Measurements from ENCODE around the gene RPL35. TPM values are rescaled to one million over a fixed set of nuclear protein-coding genes. Genes with fewer than 3 reads are reported as not detected.
"Not testable (repeated sequence)": the region's sequence is repeated elsewhere in the genome, so short reads cannot be mapped to it uniquely, and the experiment has no call there.

RPL35 gene
- total and polyA plus RNA-seq, 3 experiments from 2014 or later, result 1,829 to 2,058 (median 2,023) TPM

DNA sequence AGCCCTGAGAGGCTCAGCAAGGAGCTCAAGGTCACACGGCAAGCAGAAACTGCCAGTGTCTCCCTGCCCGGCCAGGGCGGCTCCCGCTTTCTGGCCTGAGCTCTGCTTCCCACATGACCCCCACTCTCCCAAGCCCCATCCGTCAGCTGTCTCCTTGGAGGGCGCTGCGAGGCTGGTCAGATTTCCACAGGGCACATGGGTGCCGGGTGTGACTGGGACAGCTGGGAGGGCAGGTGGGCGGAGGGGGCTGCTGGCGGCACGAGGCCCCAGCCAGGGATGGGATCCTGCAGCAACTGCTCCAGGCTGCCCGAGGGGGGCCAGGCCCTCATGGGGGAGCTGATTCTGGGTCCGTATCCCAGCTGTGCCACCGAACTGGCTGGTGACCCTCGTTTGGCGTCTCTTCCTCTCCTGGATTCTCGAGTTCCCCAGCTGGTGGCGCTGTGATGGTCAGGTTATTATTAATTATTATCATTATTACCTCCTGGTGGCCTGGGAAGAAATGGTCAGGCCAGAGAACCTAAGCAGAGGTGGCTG, 21.4 kb downstream of the RPL35 start:
- H3K4me1 Mint-ChIP-seq, result no peaks in the 10 kb centered on the region
- ChIA-PET POLR2A (no interaction called here), CTCF (interaction anchor here (0.8 to 2.6 kb wide), 6 partner anchors 11 to 81 kb away, joined by 3 to 14 read pairs (median 4); partner anchors contain the start of genes NR6A1 and WDR38)
- H3K27ac ChIP-seq (ENCODE audit: low read depth, low read length), result no peak overlapping the region
- H3K27me3 ChIP-seq (ENCODE audit: insufficient read depth, low read length, poor library complexity, severe bottlenecking), result no peaks in the 10 kb centered on the region
- no peaks in the 10 kb centered on the region for H3K9me3 Mint-ChIP-seq
- no peak overlapping the region for H3K4me3 Mint-ChIP-seq
- no peaks in the 10 kb centered on the region for H3K4me1 ChIP-seq (ENCODE audit: insufficient read depth, low read length)
- H3K27ac Mint-ChIP-seq, result no peak overlapping the region
- H3K36me3 Mint-ChIP-seq, result no peaks in the 10 kb centered on the region
- no peak overlapping the region for H3K4me3 ChIP-seq (ENCODE audit: low read length)
- H3K27me3 Mint-ChIP-seq, result peaks cover 7 to 20% of the 10 kb centered on the region in 2 donors
- DNase-seq, result no peak
- no peaks in the 10 kb centered on the region for H3K36me3 ChIP-seq (ENCODE audit: insufficient read depth, low read length)
- H3K9me3 ChIP-seq (ENCODE audit: low read length), result no peaks in the 10 kb centered on the region

DNA sequence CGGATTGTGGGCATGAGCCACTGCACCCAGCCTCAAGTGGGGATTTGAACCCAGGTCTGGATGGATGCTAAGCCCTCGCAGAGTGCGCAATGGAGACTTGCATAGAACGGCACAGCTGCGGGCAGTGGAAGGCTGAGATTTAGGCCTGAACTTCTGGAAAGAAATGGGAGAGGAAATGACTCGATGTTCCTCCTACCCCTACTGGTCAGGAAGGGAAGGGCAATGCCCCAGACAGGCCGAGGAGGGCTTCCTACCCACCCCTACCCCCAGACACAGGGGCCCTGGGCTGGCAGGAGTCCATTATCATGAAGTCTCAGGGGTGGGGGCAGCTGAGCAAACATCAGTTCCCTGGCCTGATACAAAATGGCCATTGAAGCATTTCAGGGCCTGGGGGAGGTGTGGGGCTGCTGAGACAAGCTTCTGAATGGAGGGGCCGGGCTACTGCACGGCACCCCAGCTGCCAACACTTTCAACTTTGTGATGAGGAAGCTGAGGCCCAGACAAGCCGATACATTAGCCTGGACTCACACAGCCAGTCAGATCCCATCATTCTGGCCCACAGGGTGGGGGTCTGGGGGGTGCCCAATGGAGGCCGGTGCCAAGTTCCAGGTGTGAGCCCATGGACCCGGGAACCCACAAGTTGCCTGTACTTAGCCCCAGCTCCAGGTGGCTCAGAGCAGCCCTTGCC, 22.0 kb downstream of the RPL35 start:
- CTCF ChIA-PET, result interaction anchor here (0.8 to 2.6 kb wide), 5 partner anchors 12 to 81 kb away, joined by 3 to 14 read pairs (median 4); partner anchors contain the start of genes NR6A1 and WDR38
- Mint-ChIP-seq H3K4me3 (no peak overlapping the region), H3K9me3 (no peaks in the 10 kb centered on the region), H3K36me3 (no peaks in the 10 kb centered on the region), H3K27me3 (peaks cover 7 to 22% of the 10 kb centered on the region in 2 donors), H3K27ac (peak overlapping the region in 1 of 8 donors; percentile 30), H3K4me1 (no peaks in the 10 kb centered on the region)
- no peaks in the 10 kb centered on the region for H3K36me3 ChIP-seq (ENCODE audit: insufficient read depth, low read length)
- H3K4me3 ChIP-seq (ENCODE audit: low read length), result no peak overlapping the region
- no peaks in the 10 kb centered on the region for H3K4me1 ChIP-seq (ENCODE audit: insufficient read depth, low read length)
- no peaks in the 10 kb centered on the region for H3K9me3 ChIP-seq (ENCODE audit: low read length)
- POLR2A ChIA-PET, result no interaction called here
- H3K27me3 ChIP-seq (ENCODE audit: insufficient read depth, low read length, poor library complexity, severe bottlenecking), result no peaks in the 10 kb centered on the region
- H3K27ac ChIP-seq (ENCODE audit: low read depth, low read length), result no peak overlapping the region
- DNase-seq, result no peak

DNA sequence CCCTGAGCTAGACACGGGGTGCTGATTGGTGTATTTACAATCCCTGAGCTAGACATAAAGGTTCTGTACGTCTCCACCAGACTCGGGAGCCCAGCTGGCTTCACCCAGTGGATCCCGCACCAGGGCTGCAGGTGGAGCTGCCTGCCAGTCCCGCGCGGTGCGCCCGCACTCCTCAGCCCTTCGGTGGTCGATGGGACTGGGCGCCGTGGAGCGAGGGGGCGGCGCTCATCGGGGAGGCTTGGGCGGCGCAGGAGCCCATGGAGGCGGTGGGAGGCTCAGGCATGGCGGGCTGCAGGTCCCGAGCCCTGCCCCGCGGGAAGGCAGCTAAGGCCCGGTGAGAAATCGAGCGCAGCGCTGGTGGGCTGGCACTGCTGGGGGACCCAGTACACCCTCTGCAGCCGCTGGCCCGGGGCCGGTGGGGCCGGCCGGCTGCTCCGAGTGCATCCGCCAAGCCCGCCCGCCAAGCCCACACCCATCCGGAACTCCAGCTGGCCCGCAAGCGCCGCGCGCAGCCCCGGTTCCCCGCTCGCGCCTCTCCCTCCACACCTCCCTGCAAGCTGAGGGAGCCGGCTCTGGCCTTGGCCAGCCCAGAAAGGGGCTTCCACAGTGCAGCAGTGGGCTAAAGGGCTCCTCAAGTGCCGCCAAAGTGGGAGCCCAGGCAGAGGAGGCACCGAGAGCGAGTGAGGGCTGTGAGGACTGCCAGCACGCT, 23.0 kb downstream of the RPL35 start:
- POLR2A ChIA-PET; H3K36me3 Mint-ChIP-seq; H3K27ac ChIP-seq (ENCODE audit: low read depth, low read length); H3K27me3 ChIP-seq (ENCODE audit: insufficient read depth, low read length, poor library complexity, severe bottlenecking); H3K36me3 ChIP-seq (ENCODE audit: insufficient read depth, low read length); DNase-seq; H3K4me3 Mint-ChIP-seq; H3K4me1 Mint-ChIP-seq; H3K27ac Mint-ChIP-seq; H3K4me1 ChIP-seq (ENCODE audit: insufficient read depth, low read length); H3K9me3 ChIP-seq (ENCODE audit: low read length); H3K9me3 Mint-ChIP-seq; H3K4me3 ChIP-seq (ENCODE audit: low read length): not testable (repeated sequence)
- CTCF ChIA-PET, result interaction anchor here (1.0 kb wide), 1 partner anchor 63 kb away, joined by 3 read pairs; no protein-coding TSS in a partner anchor
- peaks cover 7 to 22% of the 10 kb centered on the region in 2 donors for H3K27me3 Mint-ChIP-seq

DNA sequence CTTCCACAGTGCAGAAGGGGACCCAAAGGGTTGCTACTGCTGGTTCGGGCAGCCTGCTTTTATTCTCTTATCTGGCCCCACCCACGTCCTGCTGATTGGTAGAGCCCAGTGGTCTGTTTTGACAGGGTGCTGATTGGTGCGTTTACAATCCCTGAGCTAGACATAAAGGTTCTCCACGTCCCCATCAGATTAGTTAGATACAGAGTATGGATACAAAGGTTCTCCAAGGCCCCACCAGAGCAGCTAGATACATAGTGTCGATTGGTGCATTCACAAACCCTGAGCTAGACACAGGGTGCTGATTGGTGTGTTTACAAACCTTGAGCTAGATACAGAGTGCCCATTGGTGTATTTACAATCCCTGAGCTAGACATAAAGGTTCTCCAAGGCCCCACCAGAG, 23.6 kb downstream of the RPL35 start:
- H3K36me3 ChIP-seq (ENCODE audit: insufficient read depth, low read length); H3K27ac Mint-ChIP-seq; H3K36me3 Mint-ChIP-seq; POLR2A ChIA-PET; H3K9me3 ChIP-seq (ENCODE audit: low read length); H3K4me1 ChIP-seq (ENCODE audit: insufficient read depth, low read length); H3K9me3 Mint-ChIP-seq; H3K27ac ChIP-seq (ENCODE audit: low read depth, low read length); DNase-seq; H3K27me3 ChIP-seq (ENCODE audit: insufficient read depth, low read length, poor library complexity, severe bottlenecking); H3K4me3 ChIP-seq (ENCODE audit: low read length); H3K4me1 Mint-ChIP-seq: not testable (repeated sequence)
- Mint-ChIP-seq H3K4me3 (peak overlapping the region in 1 of 7 donors; percentile 18), H3K27me3 (peaks cover 7 to 22% of the 10 kb centered on the region in 2 donors)
- CTCF ChIA-PET, result interaction anchor here (1.0 to 2.7 kb wide), 2 partner anchors 15 to 63 kb away, joined by 3 to 8 read pairs; partner anchors contain the start of gene WDR38

DNA sequence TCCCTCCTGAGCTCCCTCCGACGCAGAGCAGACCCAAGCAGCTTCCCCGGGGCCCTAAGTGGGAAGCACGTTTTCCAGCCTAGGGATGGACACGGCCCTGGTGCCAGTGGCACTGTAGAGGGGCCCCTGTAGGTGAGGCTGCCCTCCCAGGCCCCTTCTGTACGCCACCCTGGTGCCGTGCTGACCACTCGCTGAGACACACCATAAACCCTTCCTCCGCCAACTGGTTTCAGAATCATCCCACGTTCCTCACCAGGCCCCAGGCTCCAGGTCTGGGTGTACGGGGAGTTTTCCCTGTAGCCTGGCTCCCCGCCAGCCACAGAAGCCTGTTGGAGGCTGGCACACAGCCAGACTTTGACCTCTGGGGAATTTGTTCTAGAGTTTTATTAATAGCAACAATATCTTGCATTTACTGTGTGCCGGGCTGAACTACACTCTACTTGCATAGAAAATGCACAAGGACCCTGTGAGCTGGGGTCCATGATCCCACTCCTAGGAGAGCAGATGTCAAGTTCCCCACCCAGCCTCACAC, 26.7 kb downstream of the RPL35 start:
- H3K4me1 ChIP-seq (ENCODE audit: insufficient read depth, low read length), result no peaks in the 10 kb centered on the region
- H3K27ac ChIP-seq (ENCODE audit: low read depth, low read length), result no peak overlapping the region
- Mint-ChIP-seq H3K4me1 (no peaks in the 10 kb centered on the region), H3K9me3 (peaks cover 0 to 2% (median 0%) of the 10 kb centered on the region in 5 donors), H3K4me3 (no peak overlapping the region), H3K27me3 (peaks cover 7 to 28% of the 10 kb centered on the region in 2 donors), H3K27ac (no peak overlapping the region), H3K36me3 (no peaks in the 10 kb centered on the region)
- ChIA-PET POLR2A (no interaction called here), CTCF (no interaction called here)
- H3K36me3 ChIP-seq (ENCODE audit: insufficient read depth, low read length), result no peaks in the 10 kb centered on the region
- H3K27me3 ChIP-seq (ENCODE audit: insufficient read depth, low read length, poor library complexity, severe bottlenecking), result no peaks in the 10 kb centered on the region
- no peak for DNase-seq
- no peak overlapping the region for H3K4me3 ChIP-seq (ENCODE audit: low read length)
- H3K9me3 ChIP-seq (ENCODE audit: low read length), result no peaks in the 10 kb centered on the region

DNA sequence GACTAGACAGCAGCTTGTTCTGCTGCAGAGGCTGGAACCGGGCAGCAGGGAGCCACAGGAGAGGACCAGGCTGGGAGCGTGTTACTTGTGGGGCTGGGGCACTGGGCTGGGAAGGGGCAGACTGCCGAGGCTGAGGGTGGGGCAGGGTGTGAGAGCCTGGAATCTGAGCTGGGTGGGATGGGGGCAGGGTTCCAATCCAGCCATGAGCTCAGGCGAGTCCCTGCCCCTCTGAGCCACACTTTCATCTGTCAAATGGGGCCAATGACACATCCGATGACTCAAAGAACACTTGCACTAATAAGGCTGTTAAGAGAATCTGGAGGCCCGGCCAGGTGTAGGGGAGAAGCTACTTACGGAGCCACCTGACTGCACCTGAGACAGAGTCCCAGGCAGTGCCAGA, 27.2 kb downstream of the RPL35 start:
- DNase-seq, result no peak
- H3K4me3 ChIP-seq (ENCODE audit: low read length), result no peak overlapping the region
- no peaks in the 10 kb centered on the region for H3K36me3 ChIP-seq (ENCODE audit: insufficient read depth, low read length)
- Mint-ChIP-seq H3K4me3 (no peak overlapping the region), H3K9me3 (peaks cover 0 to 2% (median 0%) of the 10 kb centered on the region in 5 donors), H3K27me3 (peaks cover 7 to 28% of the 10 kb centered on the region in 2 donors), H3K4me1 (no peaks in the 10 kb centered on the region), H3K27ac (no peak overlapping the region), H3K36me3 (no peaks in the 10 kb centered on the region)
- H3K4me1 ChIP-seq (ENCODE audit: insufficient read depth, low read length), result no peaks in the 10 kb centered on the region
- no peak overlapping the region for H3K27ac ChIP-seq (ENCODE audit: low read depth, low read length)
- ChIA-PET POLR2A (no interaction called here), CTCF (no interaction called here)
- no peaks in the 10 kb centered on the region for H3K9me3 ChIP-seq (ENCODE audit: low read length)
- no peaks in the 10 kb centered on the region for H3K27me3 ChIP-seq (ENCODE audit: insufficient read depth, low read length, poor library complexity, severe bottlenecking)

DNA sequence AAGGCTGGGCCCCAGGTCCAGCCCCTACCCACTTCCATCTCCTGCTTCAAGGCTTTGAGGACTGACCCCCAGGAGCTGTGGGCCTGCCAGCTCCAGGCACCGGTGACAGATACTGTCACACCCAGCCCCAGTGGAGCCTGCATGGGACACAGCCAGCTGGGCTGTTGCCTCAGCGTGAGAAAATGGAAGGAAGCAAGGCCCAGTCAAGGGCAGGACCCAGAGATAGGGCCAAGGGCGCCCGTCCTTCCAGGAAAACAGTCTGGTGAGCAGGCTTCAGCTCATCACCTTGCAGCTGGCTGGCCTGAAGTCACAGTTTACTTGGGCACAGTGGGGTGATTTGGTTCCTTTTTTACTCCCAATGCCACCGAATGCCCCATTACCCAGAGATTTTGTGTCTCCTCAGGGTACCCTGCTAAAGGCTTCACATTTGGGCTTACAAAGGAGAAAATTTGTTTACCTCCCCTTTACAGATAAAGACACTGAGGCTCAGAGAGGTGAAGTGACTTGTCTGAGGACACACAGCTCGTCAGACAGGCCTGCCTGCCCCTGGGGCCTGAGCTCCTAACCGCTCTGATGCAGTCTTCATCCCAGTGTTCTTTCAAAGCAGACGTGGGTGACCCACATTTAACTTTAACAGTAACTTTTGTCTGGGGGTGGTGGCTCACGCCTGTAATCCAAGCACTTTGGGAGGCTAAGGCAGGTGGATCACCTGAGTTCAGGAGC, 30.0 kb downstream of the RPL35 start:
- Histone ChIP-seq H3K27me3 (ENCODE audit: insufficient read depth, low read length, poor library complexity, severe bottlenecking) (no peaks in the 10 kb centered on the region), H3K36me3 (ENCODE audit: insufficient read depth, low read length) (no peaks in the 10 kb centered on the region), H3K27ac (ENCODE audit: low read depth, low read length) (no peak overlapping the region), H3K9me3 (ENCODE audit: low read length) (no peaks in the 10 kb centered on the region), H3K4me3 (ENCODE audit: low read length) (no peak overlapping the region), H3K4me1 (ENCODE audit: insufficient read depth, low read length) (no peaks in the 10 kb centered on the region)
- peaks cover 0 to 14% of the 10 kb centered on the region in 2 donors for H3K27me3 Mint-ChIP-seq
- no peak overlapping the region for H3K27ac Mint-ChIP-seq
- H3K36me3 Mint-ChIP-seq, result no peaks in the 10 kb centered on the region
- no peak for DNase-seq
- H3K4me3 Mint-ChIP-seq, result no peak overlapping the region
- POLR2A ChIA-PET, result no interaction called here
- CTCF ChIA-PET, result interaction anchor here (3.2 kb wide), 1 partner anchor 22 kb away, joined by 8 read pairs; the partner anchor contains the start of gene WDR38
- H3K9me3 Mint-ChIP-seq, result peaks cover 0 to 2% (median 0%) of the 10 kb centered on the region in 5 donors
- no peaks in the 10 kb centered on the region for H3K4me1 Mint-ChIP-seq

All from CD8-positive, alpha-beta memory T cell (primary cell).